Heart left ventricle (tissue), 16 donors: ENCODE measurements around the gene TIMM22. TPM values are rescaled to one million over a fixed set of nuclear protein-coding genes. Genes with fewer than 3 reads are reported as not detected.

Source experiments
- ATAC-seq, 4 donors: fragments of 200-7000 bp; cut with Tn5 transposase; one replicate each; pipeline ENCODE4 v1.9.1; 2020 to 2022; ENCODE audit warnings: moderate library complexity in 4 of 4, mild to moderate bottlenecking in 3 of 4, moderate number of reproducible peaks in 1 of 4
- DNase-seq, 5 donors: peaks; one replicate each; pipeline ENCODE4 v3.0.0-alpha.2; 2020
- H3K27ac ChIP-seq, 12 donors: fragments of 200-600 bp; sonication (generic) in 4 of 12; one replicate each; pipeline versions ENCODE4 v1.5.0 to v1.8.0; 2016 to 2022; ENCODE audit warnings: mild to moderate bottlenecking in 2 of 12
- H3K27me3 ChIP-seq, 9 donors: fragments of 200-600 bp; sonication (generic) in 2 of 9; one replicate each; pipeline versions ENCODE4 v1.5.1 to v1.8.0; 2016 to 2022; ENCODE audit warnings: mild to moderate bottlenecking in 3 of 9
- H3K36me3 ChIP-seq, 9 donors: fragments of 200-600 bp; sonication (generic) in 2 of 9; one replicate each; pipeline versions ENCODE4 v1.5.0 to v1.8.0; 2018 to 2022; ENCODE audit warnings: mild to moderate bottlenecking in 2 of 9
- H3K4me1 ChIP-seq, 12 donors: fragments of 200-600 bp; sonication (generic) in 4 of 12; one replicate each; pipeline versions ENCODE4 v1.5.0 to v1.8.0; 2016 to 2022; ENCODE audit warnings: mild to moderate bottlenecking in 3 of 12
- H3K4me3 ChIP-seq, 12 donors: fragments of 200-600 bp; sonication (generic) in 4 of 12; one replicate each; pipeline versions ENCODE4 v1.5.0 to v1.8.0; 2017 to 2022; ENCODE audit warnings: mild to moderate bottlenecking in 9 of 12, moderate library complexity in 4 of 12
- H3K9me3 ChIP-seq, 12 donors: fragments of 200-600 bp; sonication (generic) in 4 of 12; one replicate each; pipeline versions ENCODE4 v1.5.0 to v1.8.0; 2016 to 2022; ENCODE audit warnings: mild to moderate bottlenecking in 1 of 12
- CTCF ChIP-seq, 12 donors: fragments of 200-600 bp; sonication (generic) in 4 of 12; IDR thresholded peaks; one replicate each; pipeline versions ENCODE4 v1.5.0 to v1.8.0; 2018 to 2022; ENCODE audit warnings: antibody characterized with exemption in 12 of 12, mild to moderate bottlenecking in 5 of 12
- POLR2A ChIP-seq, 2 donors: fragments of 450-650 bp; IDR thresholded peaks; one replicate each; pipeline ENCODE4 v1.6.1; 2017; ENCODE audit warnings: antibody characterized with exemption in 2 of 2, mild to moderate bottlenecking in 2 of 2, moderate library complexity in 2 of 2
- WGBS, 4 donors: extraction: QIAGEN DNeasy Blood & Tissue Kit in 2 of 4; methylation state at CpG; one replicate each; pipeline versions ENCODE4 v1.1.5 to v1.1.7; 2013 to 2018; 5-methylcytosine and 5-hydroxymethylcytosine counted together
- intact Hi-C, 10 donors: fragments of 100-400 bp; cut with DNase I; formaldehyde crosslinking; loops; one replicate each; pipeline versions ENCODE4 v1.11.1 to v1.14.2; 2022
- polyA plus RNA-seq, 2 donors: library from polyadenylated mRNA; stranded (reverse); fragments of 200-250 nt; gene quantifications; one replicate each; pipeline ENCODE4 v1.2.3, GENCODE V29; 2013
- total RNA-seq, 9 donors: library from RNA; depleted of rRNA in 2 of 9; stranded (reverse); fragments of >200 nt in 2 of 9; fragmentation: NEBNext Ultra II Directional in 3 of 9; extraction: Animal tissue kit (Norgen Biotek cat#: 25700) in 3 of 9; gene quantifications; one replicate each; pipeline versions ENCODE4 v1.1.0 to v1.2.4, GENCODE V29; 2016 to 2023
- donor health status: ischemic (EF 13 %, LVEDD 7.1; RV severe dilation, severe dysfunction).
- donor health status: healthy with polysubstance abuse.
- donor health status: DM: no; HTN: yes; CAD: no.
- donor health status: DM: no; HTN: no; CAD: no.
- donor health status: ischemic (EF 25% LVEDD 6.9; RV normal size, moderate dysfunction).
- donor health status: ischemic (EF 25% LVEDD 5.7; RV mildly dilated, moderate dysfunction).
- donor health status: healthy.
- donor health status: DM: yes; HTN: yes; CAD: no.
- donor health status: ischemic (EF 35%, LVEDD 5.7; RV mildly dilated, moderate dysfunction).
- donor health status: nonischemic (EF 11% LVEDD 7.7; RV severe dilation, severe dysfunction).
- donor health status: DM: yes; HTN: yes; CAD: no.
- donor health status: PGD.
- donor health status: ischemic (EF 29% LVEDD 5.4; RV normal size, mild dysfunction).
- donor health status: nonischemic (EF 23%, LVEDD 6.1; RV moderate dilation, normal function).

TIMM22 gene
- total and polyA plus RNA-seq, 11 donors = 12.5 to 20.4 (median 16.5) TPM

- Histone ChIP-seq H3K4me3 (no peak overlapping the region), H3K36me3 (peaks cover 0 to 79% (median 65%) of the 10 kb centered on the region in 9 donors), H3K4me1 (peaks cover 9 to 65% (median 34%) of the 10 kb centered on the region in 12 donors), H3K27me3 (no peaks in the 10 kb centered on the region), H3K9me3 (no peaks in the 10 kb centered on the region), H3K27ac (peak overlapping the region in 7 of 12 donors; percentile 1 to 77 (median 65))
- intact Hi-C loops = no loop called here
- WGBS, 4 donors = 62 to 70% (median 65%) methylated on average over 11 to 14 of the region's 14 CpGs
- no peak for DNase-seq
- ATAC-seq = no peak
- no peak for TF ChIP-seq CTCF (IDR thresholded peaks at IDR 0.05)
- no peak for TF ChIP-seq POLR2A (IDR thresholded peaks at IDR 0.05)
Measured at GRCh38 chr17:1010586-1010985, 13.7 kb downstream of the TIMM22 start.

- H3K36me3 ChIP-seq = peaks cover 0 to 79% (median 62%) of the 10 kb centered on the region in 9 donors
- no peaks in the 10 kb centered on the region for H3K27me3 ChIP-seq
- WGBS, 4 donors = 84 to 90% (median 86%) methylated on average over 9 to 10 of the region's 10 CpGs
- ATAC-seq (no peak), DNase-seq (peak in 1 of 5 donors; percentile 15)
- H3K27ac ChIP-seq = peak overlapping the region in 2 of 12 donors; percentile 24 to 75
- H3K9me3 ChIP-seq = no peaks in the 10 kb centered on the region
- H3K4me3 ChIP-seq = no peak overlapping the region
- H3K4me1 ChIP-seq = peaks cover 4 to 59% (median 29%) of the 10 kb centered on the region in 12 donors
- TF ChIP-seq CTCF (IDR thresholded peaks at IDR 0.05) = no peak
- no peak for TF ChIP-seq POLR2A (IDR thresholded peaks at IDR 0.05)
- intact Hi-C loops = no loop called here
Measured at GRCh38 chr17:1011138-1011537, 14.2 kb downstream of the TIMM22 start.

- DNase-seq (peak in 1 of 5 donors; percentile 20), ATAC-seq (peak in 1 of 4 donors; percentile 3)
- Histone ChIP-seq H3K4me1 (peaks cover 0 to 57% (median 23%) of the 10 kb centered on the region in 12 donors), H3K36me3 (peaks cover 0 to 79% (median 56%) of the 10 kb centered on the region in 9 donors), H3K9me3 (no peaks in the 10 kb centered on the region), H3K4me3 (no peak overlapping the region), H3K27ac (peak overlapping the region in 3 of 12 donors; percentile 27 to 41 (median 29)), H3K27me3 (no peaks in the 10 kb centered on the region)
- 67 to 90% (median 81%) methylated on average over 26 to 57 of the region's 57 CpGs for WGBS, 4 donors
- TF ChIP-seq POLR2A (IDR thresholded peaks at IDR 0.05) (no peak), CTCF (IDR thresholded peaks at IDR 0.05) (no peak)
- intact Hi-C loops = no loop called here
Measured at GRCh38 chr17:1011760-1012735, 15.1 kb downstream of the TIMM22 start.
